GM10847 (cell line): Measurements from ENCODE around the gene HNRNPLL.

Experiments
- POLR2A ChIP-seq: IDR thresholded peaks from 2 replicates; pipeline ENCODE4 v1.6.1; 2011; ENCODE audit not compliant: insufficient read length; ENCODE audit errors: extremely low read depth

The HNRNPLL gene

DNA sequence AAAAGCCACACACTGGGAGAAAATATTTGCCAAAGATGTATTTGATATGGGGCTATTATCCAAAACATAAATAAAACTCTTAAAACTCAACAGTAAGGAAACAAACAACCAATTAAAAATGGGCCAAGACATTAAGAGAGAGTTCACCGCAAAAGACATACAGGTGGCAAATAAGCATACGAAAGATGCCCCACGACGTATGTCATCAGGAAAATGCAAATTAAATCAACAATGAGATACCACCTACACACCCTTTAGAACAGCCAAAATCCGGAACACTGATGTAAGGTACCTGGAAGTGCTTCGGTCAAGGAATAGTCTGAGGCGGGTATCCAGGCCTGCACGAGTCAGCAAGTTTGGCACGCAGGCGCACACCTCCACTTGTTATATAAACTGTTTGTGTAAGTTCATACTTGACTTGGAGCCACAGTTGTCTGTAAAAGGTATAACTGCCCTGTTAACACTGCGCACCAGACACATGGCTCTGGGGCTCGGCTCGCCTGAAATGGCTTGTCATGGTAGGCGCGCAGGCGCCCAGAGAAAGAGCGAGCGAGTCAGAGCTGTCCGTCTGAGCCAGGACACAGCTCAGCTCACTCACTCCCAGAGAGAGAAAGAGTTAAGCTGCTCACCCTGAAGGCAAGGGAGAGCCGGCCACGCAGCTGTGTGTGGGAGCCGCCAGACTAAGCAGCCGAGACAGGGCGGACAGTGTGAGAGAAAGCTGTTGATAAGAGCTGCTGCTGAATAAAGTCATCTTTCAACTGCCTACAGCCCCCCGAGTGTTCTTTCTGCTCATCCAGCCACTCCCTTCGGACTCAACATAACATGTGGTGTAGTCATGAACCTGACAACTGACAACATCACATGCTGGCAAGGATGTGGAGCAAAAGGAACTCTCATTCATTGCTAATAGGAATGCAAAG is 87.3 kb downstream of the HNRNPLL start:
- no peak for TF ChIP-seq POLR2A

DNA sequence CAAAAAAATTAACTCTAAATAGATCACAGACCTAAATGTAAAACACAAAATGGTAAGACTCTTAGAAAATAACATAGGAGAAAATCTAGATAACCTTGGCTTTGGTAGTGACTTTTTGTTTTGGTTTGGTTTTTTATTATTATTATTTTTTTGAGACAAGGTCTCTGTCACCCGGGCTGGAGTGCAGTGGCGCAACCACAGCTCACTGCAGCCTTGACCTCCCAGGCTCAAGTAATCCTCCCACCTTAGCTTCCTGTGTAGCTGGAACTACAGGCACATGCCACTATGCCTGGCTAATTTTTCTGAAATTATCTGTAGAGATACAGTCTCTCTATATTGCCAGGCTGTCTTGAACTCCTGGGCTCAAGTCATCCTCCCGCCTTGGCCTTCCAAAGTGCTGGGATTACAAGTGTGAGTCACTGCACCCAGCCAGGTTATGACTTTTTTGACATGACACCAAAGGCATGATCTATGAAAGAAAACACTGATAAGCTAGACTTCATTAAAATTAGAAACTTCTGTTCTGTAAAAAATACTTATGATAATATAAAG is 88.0 kb downstream of the HNRNPLL start:
- no peak for TF ChIP-seq POLR2A

DNA sequence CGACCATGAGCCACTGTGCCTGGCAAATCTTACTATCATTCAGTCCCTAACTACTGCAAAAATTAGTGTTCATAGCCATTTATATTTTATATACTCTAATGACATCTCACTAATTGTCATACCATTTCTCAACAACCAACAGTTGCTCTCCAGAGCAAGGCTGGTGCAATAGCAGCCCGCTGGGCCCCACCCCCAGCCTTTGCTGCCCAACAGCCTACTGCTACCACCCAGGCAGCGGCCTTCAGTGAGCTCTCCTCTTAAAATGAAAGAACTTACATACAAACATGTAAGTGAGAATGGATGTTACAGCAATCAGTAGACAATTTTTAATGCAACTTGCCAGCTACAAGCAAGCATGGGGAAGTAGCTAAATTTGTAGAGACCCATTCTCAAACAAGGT is 90.5 kb downstream of the HNRNPLL start:
- TF ChIP-seq POLR2A = no peak
